ENCODE results near the gene CFAP100.

Gene CFAP100

DNA sequence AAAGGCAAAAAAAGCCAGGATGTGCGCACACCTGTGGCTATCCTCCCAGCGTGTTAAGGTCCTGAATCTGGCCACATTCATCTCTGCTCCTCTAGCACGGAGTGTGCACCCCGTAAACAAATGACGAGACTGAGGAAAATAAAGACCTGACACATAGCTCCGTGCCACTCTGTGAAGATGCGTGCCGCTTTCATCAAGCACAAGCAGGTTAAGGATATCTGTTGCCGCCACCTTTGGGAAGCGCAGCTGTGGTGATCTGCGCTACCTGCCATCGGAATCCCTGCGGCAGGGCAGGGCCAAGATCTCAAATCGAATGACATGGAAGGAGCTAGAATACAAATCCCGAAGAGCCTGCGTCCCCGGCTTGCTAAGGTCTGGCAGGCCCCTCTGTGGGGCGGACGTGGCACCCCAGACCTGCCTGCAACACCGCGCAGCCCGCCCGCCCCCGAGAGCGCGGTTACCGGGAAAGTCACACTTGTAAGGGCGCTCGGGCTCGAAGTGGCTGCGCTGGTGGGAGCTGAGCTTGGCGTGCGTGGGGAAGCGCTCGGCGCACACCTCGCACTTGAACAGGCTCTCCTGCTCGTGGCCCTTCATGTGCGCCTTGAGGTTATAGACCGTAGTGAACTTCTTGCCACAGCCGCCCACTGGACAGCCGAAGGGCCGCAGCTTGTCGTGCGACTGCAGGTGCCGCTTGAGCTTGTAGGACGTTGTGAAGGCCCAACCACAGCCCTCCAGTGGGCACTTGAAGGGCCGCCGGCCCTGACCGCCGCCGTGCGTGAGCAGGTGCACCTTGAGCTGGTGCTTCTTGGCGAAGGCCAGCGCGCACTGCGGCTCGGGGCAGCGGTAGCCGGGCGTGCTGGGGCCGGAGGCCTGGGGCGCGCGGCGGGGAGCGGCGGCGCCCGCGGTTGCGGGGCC is 80.0 kb downstream of the CFAP100 start:
- no peaks in the 10 kb centered on the region for H3K27me3 ChIP-seq (ENCODE audit: low read depth)
- H3K4me1 ChIP-seq: peaks cover 16% of the 10 kb centered on the region
- no peaks in the 10 kb centered on the region for H3K9me3 ChIP-seq
- peak overlapping the region; percentile 65 for H3K4me3 ChIP-seq
- in situ Hi-C loops (cut with MboI; ENCODE audit: low sequenced_read_pairs): no loop called here
- peak in 1 of 2 experiments; percentile 56 for DNase-seq (ENCODE audit: low spot score in 2 of 2)
- peaks cover 20% of the 10 kb centered on the region for H3K36me3 ChIP-seq (replicated peaks)

- peak; percentile 84 to 93 for DNase-seq (ENCODE audit: low spot score in 2 of 2)
- Histone ChIP-seq H3K9me3 (no peaks in the 10 kb centered on the region), H3K27me3 (ENCODE audit: low read depth) (no peaks in the 10 kb centered on the region), H3K36me3 (replicated peaks) (peaks cover 12% of the 10 kb centered on the region), H3K4me1 (peaks cover 16% of the 10 kb centered on the region), H3K4me3 (peak within 1 kb of the TSS; percentile 65)
- in situ Hi-C loops (cut with MboI; ENCODE audit: low sequenced_read_pairs): no loop called here
Observed at GRCh38 chr3:126475413-126476114, 80.9 kb downstream of the CFAP100 start, which contains the start of gene ZXDC. Gene ZXDC, minus strand, starts transcription at chr3:126475891. Its CDS starts 26 bp downstream, at chr3:126475865.

DNA sequence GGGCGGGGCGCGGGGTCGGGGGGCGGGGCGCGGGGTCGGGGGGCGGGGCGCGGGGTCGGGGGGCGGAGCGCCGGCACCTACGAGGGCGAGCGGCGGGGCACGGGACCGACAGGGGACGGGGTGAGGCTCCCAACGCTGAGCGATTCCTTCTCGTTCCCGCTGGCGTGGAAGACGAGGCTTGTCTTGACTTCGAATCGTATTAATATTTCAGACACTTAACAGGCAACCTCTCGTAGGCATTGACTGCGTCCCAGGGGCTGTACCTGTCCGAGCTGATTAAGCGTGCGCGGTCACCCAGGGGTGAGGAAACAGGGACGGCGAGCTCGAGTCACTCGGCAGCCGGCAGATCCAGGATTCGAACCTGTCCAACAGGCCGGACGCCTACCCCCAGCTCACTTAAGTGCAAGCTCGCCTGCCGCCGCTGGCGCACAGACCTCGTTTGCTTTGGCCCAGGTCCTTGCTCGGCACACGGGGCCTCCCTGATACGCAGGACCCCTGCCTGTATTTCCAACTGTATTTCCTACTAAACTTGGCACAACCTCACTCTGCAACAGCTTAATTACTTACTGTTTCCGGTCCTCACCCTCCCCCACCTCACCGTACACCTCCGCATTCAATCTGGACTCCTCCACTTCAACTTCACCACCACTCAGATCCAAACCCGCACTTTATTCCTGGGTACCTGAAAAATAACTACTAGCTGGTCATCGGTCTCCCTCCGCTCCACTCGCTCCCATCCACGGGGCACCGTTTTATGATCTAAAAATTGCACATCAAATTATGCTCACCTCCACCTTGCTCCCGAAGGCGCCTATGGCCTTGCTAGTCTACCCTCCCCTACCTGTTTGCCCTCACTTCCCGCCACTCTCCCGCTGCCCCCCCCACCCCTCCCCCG is 81.7 kb downstream of the CFAP100 start:
- H3K9me3 ChIP-seq: no peaks in the 10 kb centered on the region
- H3K36me3 ChIP-seq (replicated peaks): peaks cover 4% of the 10 kb centered on the region
- peaks cover 16% of the 10 kb centered on the region for H3K4me1 ChIP-seq
- no peak for DNase-seq (ENCODE audit: low spot score in 2 of 2)
- H3K27me3 ChIP-seq (ENCODE audit: low read depth): no peaks in the 10 kb centered on the region
- in situ Hi-C loops (cut with MboI; ENCODE audit: low sequenced_read_pairs): no loop called here
- peak overlapping the region; percentile 38 for H3K4me3 ChIP-seq

DNA sequence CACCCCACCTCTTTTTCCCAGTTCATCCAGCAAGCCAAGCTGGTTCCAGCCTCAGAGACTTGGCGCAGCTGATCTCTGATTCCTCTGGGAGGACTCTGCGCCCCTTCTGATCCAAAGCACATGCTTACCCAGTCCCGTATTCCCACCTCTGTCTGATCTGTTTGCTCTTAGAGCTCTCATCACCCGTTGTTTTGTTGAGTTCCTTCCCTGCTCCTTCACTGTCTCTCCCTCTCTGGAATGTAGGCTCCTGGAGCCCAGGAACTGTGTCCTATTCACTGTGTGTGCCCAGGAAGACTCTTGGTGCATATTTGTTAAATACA is 82.3 kb downstream of the CFAP100 start:
- in situ Hi-C loops (cut with MboI; ENCODE audit: low sequenced_read_pairs): no loop called here
- H3K4me3 ChIP-seq: no peak overlapping the region
- no peaks in the 10 kb centered on the region for H3K9me3 ChIP-seq

DNA sequence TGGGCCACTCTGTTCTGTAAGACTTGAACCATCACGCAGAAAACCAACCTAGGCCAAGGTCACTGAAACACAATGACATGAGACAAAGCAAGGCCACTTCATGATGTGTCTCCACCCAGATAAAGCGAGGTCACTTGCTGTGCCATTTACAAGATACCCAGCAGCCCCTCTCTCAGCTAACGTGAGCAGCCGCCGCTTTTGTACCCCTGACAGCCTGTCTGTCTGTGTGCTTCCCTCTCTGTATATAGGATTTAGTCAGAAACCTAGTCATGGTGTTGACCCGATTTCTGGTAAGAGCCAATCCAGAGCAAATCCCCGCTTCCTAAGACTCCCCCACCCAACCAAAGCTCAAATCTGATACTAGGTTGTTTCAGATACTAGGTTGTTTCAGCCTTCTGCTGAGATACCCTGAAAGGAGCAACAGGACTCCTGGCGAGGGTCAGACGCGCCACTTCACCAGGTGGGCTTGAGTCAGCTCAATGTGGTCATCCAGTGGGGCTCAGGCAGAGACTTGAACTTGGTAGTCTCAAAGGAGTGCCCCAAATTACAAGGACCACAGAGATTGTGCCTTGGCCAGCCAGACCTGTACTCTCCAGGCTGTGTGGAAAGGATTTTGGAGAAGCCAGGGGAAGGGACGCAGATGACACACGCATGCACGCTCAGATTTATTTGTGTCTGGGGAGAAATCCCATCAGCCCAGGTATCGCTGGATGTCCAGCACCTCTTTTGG is 84.0 kb downstream of the CFAP100 start:
- in situ Hi-C loops (cut with MboI; ENCODE audit: low sequenced_read_pairs): no loop called here

More for the DNA sequence above, 82.3 kb downstream of the CFAP100 start:
- Histone ChIP-seq H3K36me3 (replicated peaks) (no peaks in the 10 kb centered on the region), H3K27me3 (ENCODE audit: low read depth) (no peaks in the 10 kb centered on the region), H3K4me1 (peaks cover 14% of the 10 kb centered on the region)
- DNase-seq (ENCODE audit: low spot score in 2 of 2): no peak

GRCh38 chr3:126479642-126480041 is 84.9 kb downstream of the CFAP100 start:
- no peaks in the 10 kb centered on the region for H3K36me3 ChIP-seq (replicated peaks)
- no peak overlapping the region for H3K4me3 ChIP-seq
- H3K4me1 ChIP-seq: peaks cover under 1% of the 10 kb centered on the region; the same call in 1 of the 2 replicates
- DNase-seq (ENCODE audit: low spot score in 2 of 2): no peak
- no peaks in the 10 kb centered on the region for H3K27me3 ChIP-seq (ENCODE audit: low read depth)
- in situ Hi-C loops (cut with MboI; ENCODE audit: low sequenced_read_pairs): no loop called here
- H3K9me3 ChIP-seq: no peaks in the 10 kb centered on the region

More for the DNA sequence above, 84.0 kb downstream of the CFAP100 start:
- no peak overlapping the region for H3K4me3 ChIP-seq
- no peaks in the 10 kb centered on the region for H3K36me3 ChIP-seq (replicated peaks)
- no peak for DNase-seq (ENCODE audit: low spot score in 2 of 2)
- H3K4me1 ChIP-seq: no peaks in the 10 kb centered on the region
- no peaks in the 10 kb centered on the region for H3K9me3 ChIP-seq
- H3K27me3 ChIP-seq (ENCODE audit: low read depth): no peaks in the 10 kb centered on the region

- no peaks in the 10 kb centered on the region for H3K36me3 ChIP-seq (replicated peaks)
- H3K4me3 ChIP-seq: no peak overlapping the region
- no peaks in the 10 kb centered on the region for H3K27me3 ChIP-seq (ENCODE audit: low read depth)
- in situ Hi-C loops (cut with MboI; ENCODE audit: low sequenced_read_pairs): no loop called here
- peaks cover 6% of the 10 kb centered on the region for H3K4me1 ChIP-seq
- no peaks in the 10 kb centered on the region for H3K9me3 ChIP-seq
- no peak for DNase-seq (ENCODE audit: low spot score in 2 of 2)
Observed at GRCh38 chr3:126480206-126480605, 85.5 kb downstream of the CFAP100 start.

GRCh38 chr3:126480861-126481260 is 86.2 kb downstream of the CFAP100 start:
- Histone ChIP-seq H3K4me1 (peaks cover 12% of the 10 kb centered on the region), H3K27me3 (ENCODE audit: low read depth) (no peaks in the 10 kb centered on the region), H3K36me3 (replicated peaks) (no peaks in the 10 kb centered on the region), H3K9me3 (no peaks in the 10 kb centered on the region), H3K4me3 (no peak overlapping the region)
- in situ Hi-C loops (cut with MboI; ENCODE audit: low sequenced_read_pairs): no loop called here
- DNase-seq (ENCODE audit: low spot score in 2 of 2): no peak

GRCh38 chr3:126481808-126482502 is 87.2 kb downstream of the CFAP100 start:
- in situ Hi-C loops (cut with MboI; ENCODE audit: low sequenced_read_pairs): no loop called here
- no peaks in the 10 kb centered on the region for H3K9me3 ChIP-seq
- no peak for DNase-seq (ENCODE audit: low spot score in 2 of 2)
- no peaks in the 10 kb centered on the region for H3K36me3 ChIP-seq (replicated peaks)
- no peak overlapping the region for H3K4me3 ChIP-seq
- peaks cover 12% of the 10 kb centered on the region for H3K4me1 ChIP-seq
- no peaks in the 10 kb centered on the region for H3K27me3 ChIP-seq (ENCODE audit: low read depth)

DNA sequence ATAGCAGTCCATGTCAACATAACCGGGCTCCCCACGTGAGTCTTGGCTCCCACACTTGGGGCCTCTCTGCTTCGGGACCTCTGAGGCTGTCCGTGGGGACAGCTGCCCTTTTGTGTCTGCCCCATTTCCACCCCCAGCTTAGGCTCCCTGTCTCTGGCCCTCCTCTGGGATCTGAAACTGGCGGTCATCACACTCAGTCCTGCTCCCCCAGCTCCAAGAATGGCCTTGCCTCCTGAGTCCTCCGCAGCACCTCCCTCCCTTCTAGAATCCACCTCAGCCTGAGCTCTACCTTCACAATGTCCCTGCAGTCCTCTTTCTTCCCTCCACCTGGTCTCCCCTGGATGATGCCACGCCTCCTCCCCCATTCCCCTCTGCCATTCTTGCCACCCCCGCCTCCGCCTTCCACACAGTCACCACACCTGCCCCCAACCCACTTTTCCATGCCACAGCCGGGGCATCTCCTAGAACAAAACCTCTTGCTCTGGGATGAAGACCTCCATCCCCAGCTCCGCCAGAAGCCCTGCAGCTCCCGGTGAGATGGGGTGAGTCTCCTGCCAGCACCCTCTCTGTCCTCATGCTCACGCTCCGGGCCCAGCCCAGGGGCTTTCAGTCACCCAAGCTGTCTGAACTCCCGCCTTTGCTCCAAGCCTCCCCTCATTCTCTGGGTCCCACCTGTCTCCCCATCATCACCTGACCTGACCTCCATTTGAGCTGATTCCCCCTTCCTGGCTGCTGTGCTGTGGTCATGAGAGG is 88.0 kb downstream of the CFAP100 start:
- no peak for DNase-seq (ENCODE audit: low spot score in 2 of 2)
- in situ Hi-C loops (cut with MboI; ENCODE audit: low sequenced_read_pairs): no loop called here

DNA sequence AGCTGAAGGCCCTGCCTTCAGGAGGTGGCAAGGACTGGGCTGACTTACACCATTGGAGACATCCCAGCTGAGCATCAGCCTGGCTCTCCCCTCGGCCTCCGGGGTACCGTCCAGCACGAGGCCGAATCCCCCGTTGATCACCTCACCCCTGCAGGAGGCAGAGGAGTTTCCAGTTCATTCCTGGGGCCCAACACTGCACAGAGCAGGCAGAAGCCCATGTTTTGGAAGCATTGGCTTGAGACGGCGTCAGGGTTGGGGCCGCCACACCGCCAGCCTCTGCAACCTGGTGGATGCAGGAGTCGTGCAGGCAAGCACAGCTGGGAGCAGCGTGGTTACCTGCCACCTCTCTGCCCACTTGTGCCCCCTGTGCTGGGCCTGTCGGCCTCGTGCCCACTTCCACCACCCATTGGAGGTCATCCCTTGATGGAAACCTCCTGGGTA is 88.6 kb downstream of the CFAP100 start:
- H3K4me3 ChIP-seq: no peak overlapping the region
- no peaks in the 10 kb centered on the region for H3K27me3 ChIP-seq (ENCODE audit: low read depth)
- DNase-seq (ENCODE audit: low spot score in 2 of 2): no peak
- in situ Hi-C loops (cut with MboI; ENCODE audit: low sequenced_read_pairs): no loop called here
- no peaks in the 10 kb centered on the region for H3K36me3 ChIP-seq (replicated peaks)
- no peaks in the 10 kb centered on the region for H3K9me3 ChIP-seq
- H3K4me1 ChIP-seq: peaks cover 12% of the 10 kb centered on the region

More for the DNA sequence above, 88.0 kb downstream of the CFAP100 start:
- Histone ChIP-seq H3K27me3 (ENCODE audit: low read depth) (no peaks in the 10 kb centered on the region), H3K36me3 (replicated peaks) (no peaks in the 10 kb centered on the region), H3K4me3 (no peak overlapping the region), H3K4me1 (peaks cover 12% of the 10 kb centered on the region), H3K9me3 (no peaks in the 10 kb centered on the region)

DNA sequence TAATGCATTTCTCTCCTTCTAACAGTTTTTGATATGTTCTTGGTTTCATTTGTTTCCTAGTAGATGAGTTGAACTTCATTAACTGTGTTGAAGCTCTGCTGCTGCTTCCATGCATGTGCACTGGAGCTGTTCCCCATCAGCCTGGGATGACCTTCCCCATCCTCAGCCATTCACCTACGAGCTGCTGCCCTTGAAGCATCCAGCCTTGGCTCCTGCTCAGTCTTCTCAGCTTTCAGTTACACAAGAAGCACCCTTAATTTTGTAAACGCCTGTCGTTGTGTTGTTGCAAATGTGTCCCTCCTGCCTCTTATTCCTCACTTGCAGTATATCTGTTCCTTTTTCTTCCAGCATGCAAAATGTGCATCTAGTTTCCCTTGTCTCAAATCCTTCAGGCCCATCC is 89.4 kb downstream of the CFAP100 start:
- in situ Hi-C loops (cut with MboI; ENCODE audit: low sequenced_read_pairs): no loop called here

More for the DNA sequence above, 89.4 kb downstream of the CFAP100 start:
- DNase-seq (ENCODE audit: low spot score in 2 of 2): no peak
- no peaks in the 10 kb centered on the region for H3K27me3 ChIP-seq (ENCODE audit: low read depth)
- H3K36me3 ChIP-seq (replicated peaks): no peaks in the 10 kb centered on the region
- no peak overlapping the region for H3K4me3 ChIP-seq
- H3K9me3 ChIP-seq: no peaks in the 10 kb centered on the region
- H3K4me1 ChIP-seq: peaks cover 12% of the 10 kb centered on the region
